HCT116 (cell line): Measurements from ENCODE around the gene KRT36. TPM values are rescaled to one million over a fixed set of nuclear protein-coding genes. Genes with fewer than 3 reads are reported as not detected.

Source experiments
- ATAC-seq: fragments of 200-7000 bp; cut with Tn5 transposase; 2 replicates; pipeline ENCODE4 v1.9.1; 2020; ENCODE audit warnings: mild to moderate bottlenecking, moderate library complexity
- BruUV-seq: library from RNA; stranded (reverse); fragments of 400-500 nt; replicated peaks from 2 replicates; lab custom pipeline; 2021; lab: Mats Ljungman, UMichigan
- CTCF ChIA-PET: fragments of 300-600 bp; sonication (Branson Sonifier 250); formaldehyde crosslinking; loops from one replicate; lab custom pipeline; 2021; ENCODE audit warnings: antibody characterized with exemption; lab: Charles Lee
- POLR2A ChIA-PET: fragments of 300-600, 350-600 bp; sonication (Branson Sonifier 250); formaldehyde crosslinking; loops from one replicate; lab custom pipeline; 2021; ENCODE audit warnings: antibody characterized with exemption; lab: Charles Lee
- RAD21 ChIA-PET, 2 experiments: fragments of 300-600 bp; sonication (Branson Sonifier 250); formaldehyde crosslinking; loops; one replicate each; lab custom pipeline; 2023; ENCODE audit warnings: low total read pairs in 2 of 2; ENCODE audit not compliant: uncharacterized antibody in 2 of 2, unreplicated experiment in 2 of 2, low non-redundant PET in 1 of 2; lab: Charles Lee
- DNase-seq: peaks from one replicate; pipeline ENCODE4 v3.0.0-alpha.2; 2010; ENCODE audit warnings: low read depth, low spot score
- H2AFZ ChIP-seq: fragments of 200-600 bp; shearing (Covaris generic), sonication (generic); 2 replicates; pipeline ENCODE4 v1.6.1; 2017; ENCODE audit warnings: low read depth, mixed run types, mixed read lengths, antibody characterized with exemption, low read length; ENCODE audit not compliant: poor library complexity, severe bottlenecking
- H3K27ac ChIP-seq: 2 replicates; pipeline ENCODE4 v1.5.1; 2012; ENCODE audit warnings: low read depth, low read length
- H3K27me3 ChIP-seq: fragments of 200-600 bp; sonication (generic); 2 replicates; pipeline ENCODE4 v1.6.1; 2016; ENCODE audit warnings: mixed run types, low read length, mixed read lengths; ENCODE audit not compliant: insufficient read depth
- H3K36me3 ChIP-seq, 2 experiments: fragments of 200-500 bp in 1 of 2; fragments of 200-600 bp in 1 of 2; sonication (Bioruptor generic) in 1 of 2; sonication (generic) in 1 of 2; 2 replicates each; pipeline versions ENCODE4 v1.5.1 to v1.6.1; 2014 to 2016; ENCODE audit warnings: low read length in 2 of 2, inconsistent platforms in 1 of 2, mixed read lengths in 1 of 2, mixed run types in 1 of 2; ENCODE audit not compliant: insufficient read depth in 2 of 2, control insufficient read depth in 1 of 2
- H3K4me1 ChIP-seq, 2 experiments: fragments of 200-600 bp in 1 of 2; sonication (generic) in 1 of 2; 2 replicates each; pipeline versions ENCODE4 v1.5.1 to v1.6.1; 2012 to 2017; ENCODE audit warnings: low read length in 2 of 2, inconsistent platforms in 1 of 2, mild to moderate bottlenecking in 1 of 2, mixed read lengths in 1 of 2, mixed run types in 1 of 2, moderate library complexity in 1 of 2; ENCODE audit not compliant: insufficient read depth in 2 of 2, control insufficient read depth in 1 of 2
- H3K4me2 ChIP-seq: fragments of 200-600 bp; sonication (generic); 2 replicates; pipeline ENCODE4 v1.6.1; 2017; ENCODE audit warnings: mixed run types, low read length, mixed read lengths
- H3K4me3 ChIP-seq, 2 experiments: fragments of 200-600 bp in 1 of 2; sonication (generic) in 1 of 2; replicated peaks in 1 of 2; 2 replicates each; pipeline ENCODE4 v1.5.1; 2011 to 2016; ENCODE audit warnings: low read length in 2 of 2, control low read depth in 1 of 2, low read depth in 1 of 2, mild to moderate bottlenecking in 1 of 2, mixed read lengths in 1 of 2, mixed run types in 1 of 2
- H3K79me2 ChIP-seq: fragments of 200-600 bp; sonication (generic); 2 replicates; pipeline ENCODE4 v1.6.1; 2017; ENCODE audit warnings: mild to moderate bottlenecking, mixed run types, low read length, moderate library complexity, mixed read lengths; ENCODE audit not compliant: insufficient read depth
- H3K9ac ChIP-seq: fragments of 200-600 bp; sonication (generic); 2 replicates; pipeline ENCODE4 v1.6.1; 2016; ENCODE audit warnings: low read length, mixed read lengths
- H3K9me2 ChIP-seq: fragments of 200-600 bp; sonication (generic), shearing (Covaris generic); 2 replicates; pipeline ENCODE4 v1.6.1; 2017; ENCODE audit warnings: mixed run types, mild to moderate bottlenecking, moderate library complexity; ENCODE audit not compliant: insufficient read depth
- H3K9me3 ChIP-seq, 2 experiments: fragments of 200-500 bp in 1 of 2; fragments of 200-600 bp in 1 of 2; sonication (Bioruptor generic) in 1 of 2; sonication (generic) in 1 of 2; 2 replicates each; pipeline ENCODE4 v1.6.1; 2014 to 2017; ENCODE audit warnings: low read length in 2 of 2, mixed read lengths in 2 of 2, inconsistent platforms in 1 of 2, low read depth in 1 of 2, mild to moderate bottlenecking in 1 of 2, mixed run types in 1 of 2, moderate library complexity in 1 of 2; ENCODE audit not compliant: control insufficient read depth in 1 of 2, insufficient read depth in 1 of 2
- H4K20me1 ChIP-seq: fragments of 200-600 bp; sonication (generic), shearing (Covaris generic); 2 replicates; pipeline ENCODE4 v1.6.1; 2017; ENCODE audit warnings: mixed run types, mild to moderate bottlenecking, moderate library complexity; ENCODE audit not compliant: insufficient read depth
- CBX3 ChIP-seq: IDR thresholded peaks from 2 replicates; pipeline ENCODE4 v1.6.1; 2012; ENCODE audit warnings: low read depth
- CEBPB ChIP-seq: IDR thresholded peaks from 2 replicates; pipeline ENCODE4 v1.6.1; 2012; ENCODE audit warnings: low read depth
- ELF1 ChIP-seq: IDR thresholded peaks from 2 replicates; pipeline ENCODE4 v1.6.1; 2012; ENCODE audit warnings: low read depth, borderline replicate concordance
- EZH2 ChIP-seq: fragments of 200-600 bp; sonication (generic); IDR thresholded peaks from 2 replicates; pipeline ENCODE4 v1.6.1; 2017; ENCODE audit warnings: antibody characterized with exemption, mixed run types
- EZH2phosphoT487 ChIP-seq: fragments of 200-600 bp; IDR thresholded peaks from 2 replicates; pipeline ENCODE4 v1.6.1; 2018; ENCODE audit warnings: antibody characterized with exemption, borderline replicate concordance
- FOSL1 ChIP-seq: IDR thresholded peaks from 2 replicates; pipeline ENCODE4 v1.6.1; 2012; ENCODE audit warnings: low read depth
- JUND ChIP-seq: IDR thresholded peaks from 2 replicates; pipeline ENCODE4 v1.6.1; 2012
- POLR2A ChIP-seq: IDR thresholded peaks from 2 replicates; pipeline ENCODE4 v1.7.0; 2011; ENCODE audit warnings: borderline replicate concordance; ENCODE audit not compliant: insufficient read depth, insufficient read length; ENCODE audit errors: extremely low read depth
- POLR2AphosphoS5 ChIP-seq: IDR thresholded peaks from 2 replicates; pipeline ENCODE4 v1.6.1; 2011; ENCODE audit warnings: mild to moderate bottlenecking, low read depth, low read length, moderate library complexity
- RAD21 ChIP-seq: IDR thresholded peaks from 2 replicates; pipeline ENCODE4 v1.6.1; 2012; ENCODE audit warnings: low read depth, mild to moderate bottlenecking
- SIN3A ChIP-seq: IDR thresholded peaks from 2 replicates; pipeline ENCODE4 v1.6.1; 2012; ENCODE audit warnings: low read depth
- SRF ChIP-seq: IDR thresholded peaks from 2 replicates; pipeline ENCODE4 v1.6.1; 2012; ENCODE audit warnings: low read depth
- TCF7L2 ChIP-seq: IDR thresholded peaks from 2 replicates; pipeline ENCODE4 v1.7.0; 2011; ENCODE audit warnings: borderline replicate concordance, inconsistent platforms; ENCODE audit not compliant: insufficient read depth, insufficient read length; ENCODE audit errors: extremely low read depth
- YY1 ChIP-seq: IDR thresholded peaks from 2 replicates; pipeline ENCODE4 v1.6.1; 2011; ENCODE audit warnings: low read length, low read depth, moderate library complexity, mild to moderate bottlenecking; ENCODE audit not compliant: insufficient replicate concordance; ENCODE audit errors: extremely low read depth
- ZFX ChIP-seq: fragments of 450-650 bp; IDR thresholded peaks from 2 replicates; pipeline ENCODE4 v1.6.1; 2017
- ZNF274 ChIP-seq: fragments of 200-500 bp; sonication (Bioruptor generic); IDR thresholded peaks from 2 replicates; pipeline ENCODE4 v1.6.1; 2014; ENCODE audit warnings: mild to moderate bottlenecking, low read depth, low read length, inconsistent platforms
- intact Hi-C: fragments of 100-400 bp; cut with micrococcal nuclease; formaldehyde crosslinking; loops from 2 replicates; pipeline ENCODE4 v1.10.0; 2022
- total RNA-seq: library from RNA; stranded (reverse); gene quantifications from one replicate; pipeline ENCODE4 v1.2.1, GENCODE V29; 2021; ENCODE audit not compliant: unreplicated experiment
- TF ChIP-seq, protein P1 (sequence below), 3 experiments: fragments of 200-600 bp in 1 of 3; sonication (generic) in 1 of 3; IDR thresholded peaks in 2 of 3; conservative IDR thresholded peaks in 1 of 3; 2 replicates each; pipeline ENCODE4 v1.5.1; 2012 to 2017; ENCODE audit warnings: low read depth in 2 of 3, low read length in 2 of 3, antibody characterized with exemption in 1 of 3, borderline replicate concordance in 1 of 3, control low read depth in 1 of 3, mild to moderate bottlenecking in 1 of 3, mixed read lengths in 1 of 3, mixed run types in 1 of 3, moderate library complexity in 1 of 3; ENCODE audit not compliant: insufficient read depth in 1 of 3
- TF ChIP-seq, protein P2 (sequence below): IDR thresholded peaks from 2 replicates; pipeline ENCODE4 v1.6.1; 2012
- TF ChIP-seq, protein P3 (sequence below): IDR thresholded peaks from 2 replicates; pipeline ENCODE4 v1.6.1; 2012
- TF ChIP-seq, protein P4 (sequence below): IDR thresholded peaks from 2 replicates; pipeline ENCODE4 v1.6.1; 2012; ENCODE audit warnings: low read depth

The KRT36 gene
- total RNA-seq, 1 experiment from 2014 or later: not detected

DNA sequence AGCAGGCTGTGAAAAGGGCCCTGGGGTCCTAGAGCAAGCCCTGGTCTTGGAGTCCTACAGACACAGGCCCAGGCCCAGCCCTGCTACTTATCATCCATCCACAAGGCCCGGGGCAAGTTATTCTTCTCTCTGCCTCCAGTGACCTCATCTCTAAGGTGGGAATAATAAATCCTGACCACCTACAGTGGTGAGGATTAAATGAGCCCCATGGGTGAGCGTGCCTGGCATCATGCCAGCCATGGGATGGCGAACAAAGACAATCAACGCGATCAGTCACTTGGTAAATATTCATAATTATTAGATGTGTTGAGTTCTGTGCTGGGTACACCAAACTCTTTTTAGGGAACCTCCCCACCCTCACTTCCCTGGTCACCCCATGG is 23.4 kb upstream of the KRT36 start:
- Histone ChIP-seq H3K9me2 (no peaks in the 10 kb centered on the region), H3K4me1 (peaks cover 13 to 45% of the 10 kb centered on the region in 2 experiments), H3K4me2 (no peak overlapping the region), H3K27ac (no peak overlapping the region), H3K27me3 (no peaks in the 10 kb centered on the region), H4K20me1 (no peaks in the 10 kb centered on the region), H3K79me2 (no peaks in the 10 kb centered on the region), H3K9ac (no peak overlapping the region), H3K4me3 (no peak overlapping the region), H3K36me3 (0 out of 4 replicates have a peak, but pooled peaks cover 0 to 5% of the 10 kb centered on the region in 2 experiments), H2AFZ (no peak overlapping the region), H3K9me3 (no peaks in the 10 kb centered on the region)
- TF ChIP-seq ZFX (no peak), YY1 (no peak), CEBPB (no peak), ZNF274 (no peak), RAD21 (no peak), JUND (no peak), POLR2A (no peak), TCF7L2 (no peak), EZH2 (no peak), SIN3A (no peak), FOSL1 (no peak), SRF (no peak), CBX3 (no peak), POLR2AphosphoS5 (no peak), EZH2phosphoT487 (no peak), ELF1 (no peak)
- TF ChIP-seq, protein P1, sequence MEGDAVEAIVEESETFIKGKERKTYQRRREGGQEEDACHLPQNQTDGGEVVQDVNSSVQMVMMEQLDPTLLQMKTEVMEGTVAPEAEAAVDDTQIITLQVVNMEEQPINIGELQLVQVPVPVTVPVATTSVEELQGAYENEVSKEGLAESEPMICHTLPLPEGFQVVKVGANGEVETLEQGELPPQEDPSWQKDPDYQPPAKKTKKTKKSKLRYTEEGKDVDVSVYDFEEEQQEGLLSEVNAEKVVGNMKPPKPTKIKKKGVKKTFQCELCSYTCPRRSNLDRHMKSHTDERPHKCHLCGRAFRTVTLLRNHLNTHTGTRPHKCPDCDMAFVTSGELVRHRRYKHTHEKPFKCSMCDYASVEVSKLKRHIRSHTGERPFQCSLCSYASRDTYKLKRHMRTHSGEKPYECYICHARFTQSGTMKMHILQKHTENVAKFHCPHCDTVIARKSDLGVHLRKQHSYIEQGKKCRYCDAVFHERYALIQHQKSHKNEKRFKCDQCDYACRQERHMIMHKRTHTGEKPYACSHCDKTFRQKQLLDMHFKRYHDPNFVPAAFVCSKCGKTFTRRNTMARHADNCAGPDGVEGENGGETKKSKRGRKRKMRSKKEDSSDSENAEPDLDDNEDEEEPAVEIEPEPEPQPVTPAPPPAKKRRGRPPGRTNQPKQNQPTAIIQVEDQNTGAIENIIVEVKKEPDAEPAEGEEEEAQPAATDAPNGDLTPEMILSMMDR (IDR thresholded peaks at IDR 0.05 in 2 of 3, conservative IDR thresholded peaks at IDR 0.05 in 1 of 3; ENCODE audit: borderline replicate concordance in 1 of 3, insufficient read depth in 1 of 3, low read depth in 2 of 3, low read length in 2 of 3): no peak
- TF ChIP-seq, protein P2, sequence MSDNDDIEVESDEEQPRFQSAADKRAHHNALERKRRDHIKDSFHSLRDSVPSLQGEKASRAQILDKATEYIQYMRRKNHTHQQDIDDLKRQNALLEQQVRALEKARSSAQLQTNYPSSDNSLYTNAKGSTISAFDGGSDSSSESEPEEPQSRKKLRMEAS: no peak
- TF ChIP-seq, protein P3, sequence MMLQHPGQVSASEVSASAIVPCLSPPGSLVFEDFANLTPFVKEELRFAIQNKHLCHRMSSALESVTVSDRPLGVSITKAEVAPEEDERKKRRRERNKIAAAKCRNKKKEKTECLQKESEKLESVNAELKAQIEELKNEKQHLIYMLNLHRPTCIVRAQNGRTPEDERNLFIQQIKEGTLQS: no peak
- TF ChIP-seq, protein P4, sequence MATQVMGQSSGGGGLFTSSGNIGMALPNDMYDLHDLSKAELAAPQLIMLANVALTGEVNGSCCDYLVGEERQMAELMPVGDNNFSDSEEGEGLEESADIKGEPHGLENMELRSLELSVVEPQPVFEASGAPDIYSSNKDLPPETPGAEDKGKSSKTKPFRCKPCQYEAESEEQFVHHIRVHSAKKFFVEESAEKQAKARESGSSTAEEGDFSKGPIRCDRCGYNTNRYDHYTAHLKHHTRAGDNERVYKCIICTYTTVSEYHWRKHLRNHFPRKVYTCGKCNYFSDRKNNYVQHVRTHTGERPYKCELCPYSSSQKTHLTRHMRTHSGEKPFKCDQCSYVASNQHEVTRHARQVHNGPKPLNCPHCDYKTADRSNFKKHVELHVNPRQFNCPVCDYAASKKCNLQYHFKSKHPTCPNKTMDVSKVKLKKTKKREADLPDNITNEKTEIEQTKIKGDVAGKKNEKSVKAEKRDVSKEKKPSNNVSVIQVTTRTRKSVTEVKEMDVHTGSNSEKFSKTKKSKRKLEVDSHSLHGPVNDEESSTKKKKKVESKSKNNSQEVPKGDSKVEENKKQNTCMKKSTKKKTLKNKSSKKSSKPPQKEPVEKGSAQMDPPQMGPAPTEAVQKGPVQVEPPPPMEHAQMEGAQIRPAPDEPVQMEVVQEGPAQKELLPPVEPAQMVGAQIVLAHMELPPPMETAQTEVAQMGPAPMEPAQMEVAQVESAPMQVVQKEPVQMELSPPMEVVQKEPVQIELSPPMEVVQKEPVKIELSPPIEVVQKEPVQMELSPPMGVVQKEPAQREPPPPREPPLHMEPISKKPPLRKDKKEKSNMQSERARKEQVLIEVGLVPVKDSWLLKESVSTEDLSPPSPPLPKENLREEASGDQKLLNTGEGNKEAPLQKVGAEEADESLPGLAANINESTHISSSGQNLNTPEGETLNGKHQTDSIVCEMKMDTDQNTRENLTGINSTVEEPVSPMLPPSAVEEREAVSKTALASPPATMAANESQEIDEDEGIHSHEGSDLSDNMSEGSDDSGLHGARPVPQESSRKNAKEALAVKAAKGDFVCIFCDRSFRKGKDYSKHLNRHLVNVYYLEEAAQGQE: no peak
- ChIA-PET CTCF (no interaction called here), POLR2A (no interaction called here), RAD21 (no interaction called here)
- DNase-seq: no peak
- intact Hi-C loops: no loop called here
- no peak for ATAC-seq
- no TSS peak for BruUV-seq
